Gastroesophageal sphincter (tissue), 3 donors: ENCODE data around the gene XYLT1.

ENCODE experiments used
- EP300 ChIP-seq: sonication (generic); formaldehyde crosslinking; IDR thresholded peaks from one replicate; pipeline ENCODE4 v1.6.1; 2017; ENCODE audit warnings: antibody characterized with exemption, mild to moderate bottlenecking
- POLR2A ChIP-seq, 2 donors: fragments of 450-650 bp; IDR thresholded peaks; one replicate each; pipeline ENCODE4 v1.6.1; 2017; ENCODE audit warnings: antibody characterized with exemption in 2 of 2, mild to moderate bottlenecking in 2 of 2, moderate library complexity in 1 of 2
- POLR2AphosphoS5 ChIP-seq: sonication (generic); formaldehyde crosslinking; IDR thresholded peaks from one replicate; pipeline ENCODE4 v1.6.1; 2017; ENCODE audit warnings: antibody characterized with exemption
- TF ChIP-seq, protein P1 (sequence below), 4 experiments: fragments of 200-600 bp in 2 of 4; fragments of 450-650 bp in 2 of 4; sonication (generic) in 1 of 4; IDR thresholded peaks; one replicate each; pipeline ENCODE4 v1.5.1; 2017 to 2019; ENCODE audit warnings: antibody characterized with exemption in 4 of 4, mild to moderate bottlenecking in 2 of 4, moderate library complexity in 2 of 4

DNA sequence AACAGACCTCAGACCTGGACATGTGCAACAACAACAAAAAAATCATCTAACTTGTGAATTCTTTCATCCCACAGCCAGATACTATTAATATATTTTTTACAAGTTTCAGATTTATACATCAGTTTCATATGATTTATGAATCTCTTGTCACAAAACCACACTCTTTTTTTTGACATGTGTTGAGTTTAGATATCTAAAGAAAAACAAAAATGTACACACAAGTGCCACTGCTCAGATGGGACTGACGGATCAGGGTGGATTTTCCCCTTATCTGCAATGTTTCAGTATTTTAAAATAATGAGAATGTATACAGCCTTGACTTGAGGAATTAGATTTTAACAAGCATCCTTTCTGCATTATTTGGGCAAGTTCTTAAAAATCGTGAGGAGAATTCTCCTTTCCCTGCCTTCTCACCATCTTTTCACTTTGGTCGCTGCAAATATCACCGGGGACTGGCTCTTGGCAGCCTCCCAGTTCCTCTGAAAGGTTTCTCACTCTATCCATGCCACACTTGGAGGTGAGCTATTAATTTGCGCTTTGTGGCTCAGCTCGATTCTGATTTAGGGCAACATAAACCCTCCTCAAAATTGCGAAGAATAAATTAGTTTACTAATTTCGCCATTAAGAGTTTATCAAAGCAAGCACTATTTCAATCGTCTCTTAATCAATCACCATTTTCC, 225.7 kb downstream of the XYLT1 start:
- TF ChIP-seq, protein P1, sequence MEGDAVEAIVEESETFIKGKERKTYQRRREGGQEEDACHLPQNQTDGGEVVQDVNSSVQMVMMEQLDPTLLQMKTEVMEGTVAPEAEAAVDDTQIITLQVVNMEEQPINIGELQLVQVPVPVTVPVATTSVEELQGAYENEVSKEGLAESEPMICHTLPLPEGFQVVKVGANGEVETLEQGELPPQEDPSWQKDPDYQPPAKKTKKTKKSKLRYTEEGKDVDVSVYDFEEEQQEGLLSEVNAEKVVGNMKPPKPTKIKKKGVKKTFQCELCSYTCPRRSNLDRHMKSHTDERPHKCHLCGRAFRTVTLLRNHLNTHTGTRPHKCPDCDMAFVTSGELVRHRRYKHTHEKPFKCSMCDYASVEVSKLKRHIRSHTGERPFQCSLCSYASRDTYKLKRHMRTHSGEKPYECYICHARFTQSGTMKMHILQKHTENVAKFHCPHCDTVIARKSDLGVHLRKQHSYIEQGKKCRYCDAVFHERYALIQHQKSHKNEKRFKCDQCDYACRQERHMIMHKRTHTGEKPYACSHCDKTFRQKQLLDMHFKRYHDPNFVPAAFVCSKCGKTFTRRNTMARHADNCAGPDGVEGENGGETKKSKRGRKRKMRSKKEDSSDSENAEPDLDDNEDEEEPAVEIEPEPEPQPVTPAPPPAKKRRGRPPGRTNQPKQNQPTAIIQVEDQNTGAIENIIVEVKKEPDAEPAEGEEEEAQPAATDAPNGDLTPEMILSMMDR (IDR thresholded peaks at IDR 0.05): no peak
- no peak for TF ChIP-seq EP300
- TF ChIP-seq POLR2A (IDR thresholded peaks at IDR 0.05): no peak
- TF ChIP-seq POLR2AphosphoS5: no peak
